Neuron (in vitro differentiated cells): Measurements from ENCODE around the gene TRPM4.

Experiments used
- H2AFZ ChIP-seq: one replicate; pipeline ENCODE4 v1.6.1; 2013; ENCODE audit warnings: low read depth, mild to moderate bottlenecking, inconsistent platforms, low read length, moderate library complexity
- H3K27me3 ChIP-seq: one replicate; pipeline ENCODE4 v1.6.1; 2013; ENCODE audit warnings: low read length; ENCODE audit not compliant: insufficient read depth
- H3K36me3 ChIP-seq: one replicate; pipeline ENCODE4 v1.6.1; 2013; ENCODE audit warnings: low read length; ENCODE audit not compliant: insufficient read depth
- H3K4me1 ChIP-seq: one replicate; pipeline ENCODE4 v1.6.1; 2013; ENCODE audit warnings: low read length; ENCODE audit not compliant: insufficient read depth
- H3K4me3 ChIP-seq: 2 replicates; pipeline ENCODE4 v1.5.1; 2013; ENCODE audit warnings: mild to moderate bottlenecking, low read length, moderate library complexity
- H3K9me3 ChIP-seq: one replicate; pipeline ENCODE4 v1.6.1; 2013; ENCODE audit warnings: low read length

Gene TRPM4

GRCh38 chr19:49249933-49250332 is 92.3 kb downstream of the TRPM4 start:
- Histone ChIP-seq H3K4me3 (no peak overlapping the region), H3K36me3 (no peaks in the 10 kb centered on the region), H3K4me1 (no peaks in the 10 kb centered on the region), H3K27me3 (no peaks in the 10 kb centered on the region), H3K9me3 (no peaks in the 10 kb centered on the region), H2AFZ (no peak overlapping the region)

DNA sequence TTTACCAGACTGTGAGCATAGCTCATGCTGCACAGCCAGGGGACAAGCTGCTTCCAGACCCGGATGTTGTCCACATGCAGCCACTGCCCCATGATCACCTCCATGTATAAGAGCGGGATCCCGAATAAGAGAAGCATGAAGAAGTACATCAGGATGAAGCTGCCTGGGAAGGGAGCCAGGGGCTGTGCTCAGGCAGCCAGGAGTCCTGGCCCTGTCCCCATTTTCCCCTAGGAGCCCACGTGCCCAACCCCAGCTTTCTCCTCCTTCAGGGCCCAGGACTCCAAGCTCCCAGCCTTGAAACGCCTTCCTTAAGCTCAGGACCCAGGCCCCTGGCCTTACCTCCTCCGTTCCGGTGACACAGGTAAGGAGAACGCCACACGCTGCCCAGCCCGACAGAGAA is 98.1 kb downstream of the TRPM4 start:
- Histone ChIP-seq H3K9me3 (peaks cover 10% of the 10 kb centered on the region), H3K36me3 (no peaks in the 10 kb centered on the region), H3K4me1 (no peaks in the 10 kb centered on the region), H3K4me3 (no peak overlapping the region), H2AFZ (no peak overlapping the region), H3K27me3 (no peaks in the 10 kb centered on the region)

DNA sequence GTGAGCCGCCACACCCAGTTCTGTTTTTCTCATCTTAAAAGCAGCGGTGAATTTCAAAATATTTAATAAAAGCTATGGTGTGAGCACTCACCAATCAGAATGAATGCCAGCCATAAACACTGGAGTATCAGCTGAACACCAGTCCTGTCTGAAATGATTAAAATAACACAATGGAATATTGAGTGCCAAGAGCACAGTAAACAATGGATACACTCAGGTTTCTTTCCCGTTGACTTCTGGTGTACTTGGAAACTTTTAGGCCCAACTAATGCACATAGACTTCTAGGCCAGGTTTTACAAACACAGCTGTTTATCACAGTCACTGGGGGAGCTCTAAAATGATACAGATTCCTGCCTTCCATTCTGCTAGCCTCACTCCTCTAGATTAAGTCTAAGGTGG is 99.1 kb downstream of the TRPM4 start:
- Histone ChIP-seq H3K27me3 (no peaks in the 10 kb centered on the region), H3K9me3 (peaks cover 10% of the 10 kb centered on the region), H3K4me3 (no peak overlapping the region)

More for the DNA sequence above, 99.1 kb downstream of the TRPM4 start:
- no peaks in the 10 kb centered on the region for H3K36me3 ChIP-seq
- H2AFZ ChIP-seq = no peak overlapping the region
- H3K4me1 ChIP-seq = no peaks in the 10 kb centered on the region
